Type B pancreatic cell (in vitro differentiated cells): ENCODE results near the gene WDR54. TPM values are rescaled to one million over a fixed set of nuclear protein-coding genes. Genes with fewer than 3 reads are reported as not detected.

Experiments
- DNase-seq: peaks from one replicate; pipeline ENCODE4 v3.0.0; 2021; ENCODE audit warnings: mixed read lengths; ENCODE audit not compliant: unreplicated experiment; ENCODE audit errors: extremely low spot score
- H3K27ac Mint-ChIP-seq: 2 replicates; pipeline ENCODE4 v1.8.0; 2021; ENCODE audit warnings: mild to moderate bottlenecking, mixed read lengths
- H3K27me3 Mint-ChIP-seq: 2 replicates; pipeline ENCODE4 v1.8.0; 2021; ENCODE audit warnings: mixed read lengths
- H3K36me3 Mint-ChIP-seq: 2 replicates; pipeline ENCODE4 v1.8.0; 2021; ENCODE audit warnings: mixed read lengths
- H3K4me1 Mint-ChIP-seq: one replicate; pipeline ENCODE4 v1.8.0; 2021; ENCODE audit warnings: mixed read lengths; ENCODE audit not compliant: unreplicated experiment
- H3K4me3 Mint-ChIP-seq: 2 replicates; pipeline ENCODE4 v1.8.0; 2021; ENCODE audit warnings: mild to moderate bottlenecking, mixed read lengths
- H3K9me3 Mint-ChIP-seq: 2 replicates; pipeline ENCODE4 v1.8.0; 2021; ENCODE audit warnings: mixed read lengths
- total RNA-seq: library from RNA; stranded (reverse); gene quantifications from 2 replicates; pipeline ENCODE4 v1.2.1, GENCODE V29; 2021; ENCODE audit warnings: low replicate concordance
- TF ChIP-seq, protein P1 (sequence below): fragments of 200-600 bp; sonication (generic); conservative IDR thresholded peaks from 2 replicates; pipeline ENCODE4 v1.5.0; 2021; ENCODE audit warnings: antibody characterized with exemption, mild to moderate bottlenecking

WDR54 gene
- total RNA-seq, 1 donor from 2014 or later, result 41.7 TPM

DNA sequence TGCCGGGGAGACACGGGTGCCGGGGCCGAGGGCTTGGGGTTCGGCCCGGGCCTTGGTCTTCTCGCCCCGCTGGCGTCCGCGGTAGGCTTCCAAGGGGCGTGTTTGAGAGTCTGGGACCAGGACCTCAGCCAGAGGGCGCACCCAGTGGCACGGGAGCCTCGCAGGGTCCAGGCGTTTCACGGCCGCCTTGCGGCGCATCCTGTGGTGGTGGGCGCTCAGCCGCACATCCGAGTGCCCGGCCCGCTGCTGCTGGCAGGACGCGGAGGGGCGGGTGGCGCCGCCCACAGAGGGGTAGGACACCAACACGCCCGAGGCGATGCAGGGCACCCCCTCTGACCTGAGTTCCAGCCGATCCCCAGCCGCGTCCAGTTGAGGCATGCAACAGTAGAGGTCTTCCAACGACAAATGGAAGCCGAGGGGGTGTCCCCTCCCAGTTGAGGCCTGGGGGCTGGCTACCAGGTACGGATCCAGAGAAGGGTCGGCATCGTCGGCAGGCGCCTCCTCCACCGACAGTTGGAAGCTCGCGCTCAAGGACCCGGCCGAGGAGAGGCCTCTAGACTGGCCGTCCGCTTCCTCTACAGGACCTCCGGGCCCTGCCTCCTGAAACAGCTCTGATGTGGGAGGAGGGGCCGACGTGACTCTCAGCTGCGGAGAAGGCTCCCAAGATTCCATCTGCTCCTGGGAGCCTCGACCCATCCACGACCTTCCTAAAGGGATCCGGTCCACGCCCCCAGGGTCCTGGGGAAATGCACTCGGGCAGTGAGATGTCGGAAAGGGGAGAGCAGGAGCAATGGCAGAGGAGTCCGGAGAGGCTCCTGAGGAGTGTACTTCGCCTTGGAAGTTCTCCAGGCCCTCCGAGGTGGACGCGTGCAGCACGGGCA lies 6.4 kb upstream of the WDR54 start:
- Mint-ChIP-seq H3K27me3 (no peaks in the 10 kb centered on the region), H3K4me3 (no peak overlapping the region), H3K4me1 (peaks cover 6% of the 10 kb centered on the region), H3K9me3 (no peaks in the 10 kb centered on the region), H3K27ac (no peak overlapping the region), H3K36me3 (no peaks in the 10 kb centered on the region)
- DNase-seq, result no peak
- TF ChIP-seq, protein P1, sequence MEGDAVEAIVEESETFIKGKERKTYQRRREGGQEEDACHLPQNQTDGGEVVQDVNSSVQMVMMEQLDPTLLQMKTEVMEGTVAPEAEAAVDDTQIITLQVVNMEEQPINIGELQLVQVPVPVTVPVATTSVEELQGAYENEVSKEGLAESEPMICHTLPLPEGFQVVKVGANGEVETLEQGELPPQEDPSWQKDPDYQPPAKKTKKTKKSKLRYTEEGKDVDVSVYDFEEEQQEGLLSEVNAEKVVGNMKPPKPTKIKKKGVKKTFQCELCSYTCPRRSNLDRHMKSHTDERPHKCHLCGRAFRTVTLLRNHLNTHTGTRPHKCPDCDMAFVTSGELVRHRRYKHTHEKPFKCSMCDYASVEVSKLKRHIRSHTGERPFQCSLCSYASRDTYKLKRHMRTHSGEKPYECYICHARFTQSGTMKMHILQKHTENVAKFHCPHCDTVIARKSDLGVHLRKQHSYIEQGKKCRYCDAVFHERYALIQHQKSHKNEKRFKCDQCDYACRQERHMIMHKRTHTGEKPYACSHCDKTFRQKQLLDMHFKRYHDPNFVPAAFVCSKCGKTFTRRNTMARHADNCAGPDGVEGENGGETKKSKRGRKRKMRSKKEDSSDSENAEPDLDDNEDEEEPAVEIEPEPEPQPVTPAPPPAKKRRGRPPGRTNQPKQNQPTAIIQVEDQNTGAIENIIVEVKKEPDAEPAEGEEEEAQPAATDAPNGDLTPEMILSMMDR, result no peak

DNA sequence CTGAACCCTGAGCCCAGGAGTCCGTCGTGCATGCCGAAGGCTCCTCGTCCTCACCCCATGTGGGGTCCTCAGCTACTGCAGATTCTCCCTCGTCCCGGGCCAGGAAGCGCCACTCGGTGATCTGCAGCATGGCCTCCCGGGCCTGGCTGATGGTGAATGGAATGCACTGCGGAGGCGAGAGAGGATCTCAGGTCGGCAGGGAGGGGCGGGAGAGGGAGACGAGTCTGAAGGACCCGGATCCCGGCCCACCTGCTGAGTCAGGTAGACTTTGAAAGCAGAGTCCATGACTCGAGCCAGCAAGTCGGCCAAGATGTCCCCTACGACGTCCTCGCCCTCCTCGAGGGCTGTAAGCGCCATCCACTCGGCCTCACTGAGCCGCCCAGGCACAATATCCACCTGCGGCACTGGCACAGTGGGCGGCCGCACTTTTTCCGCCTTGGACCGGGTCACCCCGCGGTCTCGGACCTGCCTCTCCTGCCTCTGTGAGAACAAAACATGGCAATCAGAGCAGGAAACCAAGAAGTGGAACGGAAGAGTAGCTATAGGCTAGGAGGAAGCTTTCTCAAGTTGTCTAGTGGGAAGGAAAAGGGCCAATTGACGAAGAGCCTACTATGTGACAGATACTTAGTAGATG lies 5.7 kb upstream of the WDR54 start:
- DNase-seq, result no peak
- H3K9me3 Mint-ChIP-seq, result no peaks in the 10 kb centered on the region
- no peaks in the 10 kb centered on the region for H3K27me3 Mint-ChIP-seq

DNA sequence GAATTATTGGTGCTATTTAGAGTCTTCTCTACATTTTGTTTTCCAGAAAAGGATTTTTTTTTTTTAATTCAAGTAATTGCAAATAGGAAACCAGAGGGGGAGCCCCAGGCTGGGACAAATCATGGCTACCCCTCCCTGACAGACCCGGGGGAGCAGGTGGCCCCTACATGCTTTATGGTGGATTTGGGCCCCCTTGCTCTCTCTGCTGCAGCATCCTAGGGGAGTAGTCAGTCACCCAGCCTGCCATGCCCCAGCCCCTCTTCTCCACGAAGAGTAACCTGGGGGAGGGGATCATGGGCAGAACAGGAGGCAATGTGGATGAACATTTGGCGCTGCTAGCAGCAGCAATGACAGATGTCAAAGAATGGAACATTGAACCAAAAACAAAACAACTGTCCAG lies 4.8 kb upstream of the WDR54 start:
- no peak overlapping the region for H3K27ac Mint-ChIP-seq

More for the DNA sequence above, 5.7 kb upstream of the WDR54 start:
- H3K27ac Mint-ChIP-seq, result no peak overlapping the region
- TF ChIP-seq, protein P1, result no peak
- no peaks in the 10 kb centered on the region for H3K36me3 Mint-ChIP-seq
- peaks cover 6% of the 10 kb centered on the region for H3K4me1 Mint-ChIP-seq
- H3K4me3 Mint-ChIP-seq, result no peak overlapping the region

DNA sequence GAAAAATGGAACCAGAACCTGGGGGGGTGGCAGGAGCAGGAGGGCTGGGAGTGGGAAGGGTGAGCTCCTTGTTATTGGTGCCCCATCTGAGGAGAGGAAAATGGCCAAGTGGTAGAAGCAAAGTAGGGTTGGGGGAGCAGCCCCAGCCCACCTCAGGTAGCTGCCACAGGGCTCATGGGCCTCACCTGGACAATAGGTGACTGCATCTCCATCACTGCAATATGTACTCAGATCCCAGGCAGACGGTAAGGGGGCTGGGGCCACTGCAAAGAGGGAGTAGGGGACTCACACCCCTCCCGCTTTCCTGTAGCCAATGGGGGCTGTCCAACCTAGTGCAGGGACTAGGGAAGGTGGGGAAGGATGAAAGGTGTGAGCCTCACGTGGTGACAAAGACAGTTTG lies 4.3 kb upstream of the WDR54 start:
- H3K27me3 Mint-ChIP-seq, result peaks cover 2% of the 10 kb centered on the region
- no peaks in the 10 kb centered on the region for H3K36me3 Mint-ChIP-seq
- H3K9me3 Mint-ChIP-seq, result no peaks in the 10 kb centered on the region
- no peak overlapping the region for H3K27ac Mint-ChIP-seq
- TF ChIP-seq, protein P1, result no peak
- DNase-seq, result no peak
- no peak overlapping the region for H3K4me3 Mint-ChIP-seq
- peaks cover 10% of the 10 kb centered on the region for H3K4me1 Mint-ChIP-seq

More for the DNA sequence above, 4.8 kb upstream of the WDR54 start:
- Mint-ChIP-seq H3K36me3 (no peaks in the 10 kb centered on the region), H3K4me1 (peaks cover 10% of the 10 kb centered on the region), H3K9me3 (no peaks in the 10 kb centered on the region), H3K27me3 (peaks cover 2% of the 10 kb centered on the region), H3K4me3 (no peak overlapping the region)
- TF ChIP-seq, protein P1, result no peak
- DNase-seq, result no peak

DNA sequence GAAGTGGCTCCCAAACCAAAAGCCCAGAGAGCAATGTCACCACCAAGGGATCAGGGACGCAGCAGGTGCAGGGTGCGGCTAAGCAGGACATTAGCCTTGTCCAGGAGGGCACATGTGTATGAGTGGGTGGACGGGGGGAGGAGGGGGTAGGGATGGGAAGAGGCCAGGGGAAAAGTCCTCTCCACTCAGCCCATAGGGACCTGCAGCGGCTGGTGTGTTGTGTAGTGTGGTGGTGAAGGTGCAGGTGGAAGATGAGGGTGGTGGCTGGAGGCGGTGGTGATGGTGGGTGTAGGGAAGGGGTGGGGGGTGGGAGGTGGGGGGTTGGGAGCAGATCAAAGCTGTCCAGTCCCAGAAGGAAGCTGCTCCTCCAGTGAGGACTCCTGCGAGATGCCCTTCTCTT lies 3.8 kb upstream of the WDR54 start:
- H3K4me3 Mint-ChIP-seq, result no peak overlapping the region
- H3K4me1 Mint-ChIP-seq, result peaks cover 12% of the 10 kb centered on the region
- H3K27ac Mint-ChIP-seq, result no peak overlapping the region
- H3K9me3 Mint-ChIP-seq, result no peaks in the 10 kb centered on the region
- no peaks in the 10 kb centered on the region for H3K36me3 Mint-ChIP-seq
- DNase-seq, result no peak
- H3K27me3 Mint-ChIP-seq, result peaks cover 2% of the 10 kb centered on the region
- TF ChIP-seq, protein P1, result no peak
